ENCODE measurements around the gene TMEM14A.
"Not testable (repeated sequence)": the region's sequence is repeated elsewhere in the genome, so short reads cannot be mapped to it uniquely, and the experiment has no call there.

TMEM14A gene, protein sequence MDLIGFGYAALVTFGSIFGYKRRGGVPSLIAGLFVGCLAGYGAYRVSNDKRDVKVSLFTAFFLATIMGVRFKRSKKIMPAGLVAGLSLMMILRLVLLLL

DNA sequence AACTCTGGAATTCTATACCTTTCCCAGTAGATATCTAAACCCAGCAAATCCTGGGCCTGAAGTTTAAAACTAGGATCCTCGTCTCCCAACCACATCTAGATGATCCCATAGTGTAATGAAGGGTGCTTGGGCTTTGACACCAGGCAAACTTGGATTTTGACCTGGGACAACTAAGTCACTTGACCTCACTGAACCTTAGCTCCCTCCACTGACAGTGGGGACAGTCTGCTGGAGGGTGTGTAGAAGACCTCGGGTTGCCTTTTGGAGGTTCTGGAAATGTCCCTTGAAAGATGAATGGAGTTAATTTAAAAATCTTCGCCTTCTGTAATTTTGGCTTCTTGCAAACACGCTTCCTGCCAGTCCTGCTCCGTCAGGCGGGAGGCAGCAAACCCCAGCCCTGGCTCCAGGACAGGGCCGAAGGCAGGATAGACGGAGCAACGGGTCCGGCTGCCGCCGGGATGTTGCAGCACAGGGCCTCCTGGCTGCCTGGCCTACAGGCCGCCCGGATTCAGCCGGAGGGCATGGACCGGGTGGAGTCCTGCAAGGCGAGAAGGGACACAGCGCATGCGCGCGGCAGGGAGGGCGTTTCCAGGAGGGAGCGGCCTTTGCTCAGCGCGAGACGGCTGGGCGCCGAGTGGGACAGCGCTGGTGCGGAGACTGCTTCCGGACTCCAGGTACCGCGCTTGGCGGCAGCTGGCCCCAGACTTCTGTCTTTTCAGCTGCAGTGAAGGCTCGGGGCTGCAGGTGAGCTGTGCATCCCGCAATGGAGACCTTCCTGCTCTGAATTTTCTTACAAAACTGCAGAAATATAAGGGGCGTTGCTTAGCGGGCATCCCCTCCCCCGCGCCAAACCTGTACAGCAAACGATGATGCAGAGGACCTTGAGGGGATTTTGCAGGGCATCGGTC, at the start of gene TMEM14A:
Gene TMEM14A, plus strand, starts transcription at position 612 of the 908 bp plus-strand sequence. CDS start 5,990 bp downstream, outside the sequence.
- DNase-seq (ENCODE audit: low read depth), result peak; percentile 75

DNA sequence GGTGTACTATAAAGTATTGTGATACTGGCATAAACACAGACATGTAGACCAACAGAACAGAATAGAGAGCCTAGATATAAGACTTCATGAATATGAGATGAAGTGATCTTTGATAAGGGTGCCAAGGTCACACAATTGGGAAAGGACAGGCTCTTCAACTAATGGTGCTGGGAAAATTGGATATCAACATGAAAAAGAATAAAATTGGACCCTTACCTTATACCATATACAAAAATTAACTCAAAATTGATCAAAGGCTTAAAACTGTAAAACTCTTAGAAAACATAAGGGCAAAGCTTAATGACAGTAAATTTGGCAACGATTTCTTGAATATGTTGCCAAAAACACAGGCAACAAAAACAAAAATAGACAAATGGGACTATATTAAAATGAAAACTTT, 49.3 kb upstream of the TMEM14A start:
- DNase-seq (ENCODE audit: low read depth), result no peak

DNA sequence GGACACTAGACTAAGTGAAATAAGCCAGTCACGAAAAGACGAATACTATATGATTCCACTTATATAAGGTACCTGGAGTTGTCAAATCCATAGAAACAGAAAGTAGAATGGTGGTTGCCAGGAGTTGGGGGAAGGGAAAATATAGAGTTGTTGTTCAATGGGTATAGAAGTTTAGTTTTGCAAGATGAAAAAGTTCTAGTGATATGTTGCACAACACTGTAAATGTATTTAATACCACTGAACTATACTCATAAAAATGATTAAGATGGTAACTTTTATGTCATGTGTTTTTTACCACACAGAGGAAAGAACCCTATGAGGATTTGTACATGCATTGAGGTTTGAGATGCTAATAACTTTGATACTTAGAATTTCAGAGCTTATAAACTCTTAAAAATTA, 48.1 kb upstream of the TMEM14A start:
- no peak for DNase-seq (ENCODE audit: low read depth)

DNA sequence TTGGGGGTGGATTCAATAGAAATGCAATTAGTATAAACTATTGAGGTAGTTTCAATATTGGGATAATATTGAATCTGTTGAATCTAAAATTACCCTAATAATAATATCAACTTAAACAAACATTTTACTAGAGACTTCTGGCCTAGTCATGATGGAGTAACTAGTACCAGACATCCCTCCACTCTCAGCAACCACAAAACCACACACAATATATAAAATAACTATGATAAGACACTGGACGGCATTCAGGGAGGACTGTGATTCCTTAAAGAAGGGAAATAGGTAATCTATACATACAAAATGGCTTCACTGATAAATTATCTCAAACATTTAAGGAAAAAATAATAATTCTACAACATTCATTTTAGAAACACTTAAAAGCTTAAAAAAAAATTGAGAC, 38.9 kb upstream of the TMEM14A start:
- DNase-seq (ENCODE audit: low read depth), result no peak

DNA sequence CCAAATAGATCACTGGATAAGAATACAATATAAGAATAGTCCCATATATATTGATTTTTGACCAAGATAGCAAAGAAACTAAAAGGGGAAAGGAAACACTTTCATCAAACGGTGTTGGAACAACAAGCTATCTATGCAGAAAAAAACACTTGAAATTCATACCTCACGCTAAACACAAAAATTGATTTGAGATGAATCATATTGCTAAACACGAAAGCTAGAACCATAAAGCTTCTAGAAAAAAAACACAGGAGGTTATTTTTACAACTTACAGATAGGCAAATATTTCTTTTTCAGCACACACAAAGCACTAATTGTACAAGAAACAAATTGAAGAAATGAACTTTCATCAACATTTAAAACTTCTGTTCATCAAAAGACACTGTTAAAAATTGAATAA, 36.7 kb upstream of the TMEM14A start:
- no peak for DNase-seq (ENCODE audit: low read depth)

DNA sequence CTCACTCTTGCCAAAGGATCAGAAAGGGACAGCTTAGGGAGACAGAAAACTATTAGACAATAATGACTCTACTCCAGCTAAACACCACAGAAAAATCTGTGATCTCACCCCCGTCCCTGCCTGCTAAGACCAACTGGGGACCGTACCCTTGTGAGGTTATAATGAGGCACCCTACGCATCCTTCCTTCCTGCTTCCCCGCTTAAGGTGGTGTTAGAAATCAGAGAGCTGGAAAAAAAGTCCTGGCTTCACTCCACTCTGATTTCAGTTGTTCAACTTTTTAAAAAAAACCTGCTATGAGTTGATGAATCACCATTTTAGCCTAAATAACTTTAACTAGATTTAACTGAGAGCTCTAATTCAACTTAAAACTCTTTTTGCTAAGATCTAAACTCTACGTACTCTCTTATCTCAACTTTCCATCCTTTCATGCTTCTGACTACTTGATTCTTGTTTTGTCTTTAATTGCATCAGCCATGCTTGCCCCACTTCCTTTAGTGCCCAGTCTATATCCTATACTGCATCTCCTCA, 35.8 kb upstream of the TMEM14A start:
- no peak for DNase-seq (ENCODE audit: low read depth)

DNA sequence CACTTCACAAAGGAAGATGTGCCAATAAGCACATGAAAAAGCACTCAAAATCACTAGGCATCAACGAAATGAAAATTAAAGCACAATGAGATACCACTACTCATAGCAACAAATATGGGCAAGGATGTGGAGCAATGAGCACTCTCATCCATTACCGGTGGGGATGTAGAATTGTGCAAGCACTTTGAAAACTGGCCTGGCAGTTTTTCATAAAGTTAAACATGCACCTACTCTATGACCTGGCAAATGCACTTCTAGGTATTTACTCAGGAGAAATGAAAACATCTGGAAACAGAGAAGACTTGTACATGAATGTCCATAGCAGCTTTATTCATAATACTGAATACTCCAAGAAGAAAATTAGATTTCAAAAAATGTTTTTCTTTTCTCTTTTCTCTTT, 34.1 kb upstream of the TMEM14A start:
- DNase-seq (ENCODE audit: low read depth), result no peak

DNA sequence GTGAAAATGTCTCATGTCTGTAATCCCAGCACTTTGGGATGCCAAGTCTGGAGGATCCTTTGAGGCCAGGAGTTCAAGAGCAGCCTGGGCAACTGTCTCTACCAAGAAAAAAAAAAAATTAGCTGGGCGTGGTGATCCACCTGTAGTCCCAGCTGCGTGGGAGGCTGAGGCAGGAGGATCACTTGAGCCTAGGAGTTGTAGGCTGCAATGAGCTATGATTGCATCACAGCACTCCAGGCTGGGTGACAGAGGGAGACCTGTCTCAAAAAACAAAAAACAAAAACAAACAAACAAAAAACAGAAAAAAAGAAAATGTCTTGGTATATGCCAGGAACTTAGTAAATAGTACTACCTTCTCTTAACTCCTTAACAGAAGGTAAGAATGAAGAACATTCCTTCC, 31.4 kb upstream of the TMEM14A start:
- no peak for DNase-seq (ENCODE audit: low read depth)

DNA sequence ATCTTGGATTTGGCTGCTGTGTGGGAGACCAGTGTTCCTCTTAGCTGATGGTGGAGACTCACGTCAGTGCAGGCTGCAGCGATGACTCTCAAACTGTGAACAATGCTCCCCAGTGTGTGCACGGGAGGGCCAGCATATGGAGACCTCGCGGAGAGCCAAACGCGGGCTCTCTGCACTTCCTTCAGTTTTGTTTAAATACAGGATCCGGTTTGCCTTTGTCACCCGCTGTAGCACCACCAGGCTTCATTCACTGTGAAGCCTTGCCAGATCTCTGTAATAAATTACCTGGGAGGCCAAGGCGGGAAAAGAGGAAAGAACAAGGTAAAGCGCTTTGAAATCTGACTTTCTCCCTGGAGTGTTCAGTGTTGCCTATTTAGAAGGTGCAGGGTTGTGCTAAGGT, 30.7 kb upstream of the TMEM14A start:
- no peak for DNase-seq (ENCODE audit: low read depth)

DNA sequence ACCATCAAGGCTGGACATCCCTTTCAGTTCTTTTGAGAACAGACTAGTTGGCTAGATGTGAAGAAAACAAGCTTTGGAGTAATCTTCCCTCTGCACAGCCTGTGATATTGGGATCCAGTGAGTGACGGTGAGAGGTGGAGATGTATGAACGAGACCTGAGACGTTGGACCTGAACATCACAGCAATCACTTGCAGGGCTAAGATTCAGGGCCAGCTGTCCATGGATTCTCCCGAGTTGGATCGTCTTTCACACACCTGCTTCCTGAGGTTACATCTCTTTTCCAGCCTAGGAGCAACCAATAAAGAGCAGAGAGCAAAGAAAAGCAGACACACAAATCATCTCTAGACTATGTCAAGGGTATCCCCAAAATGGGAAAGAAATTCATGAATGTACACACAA, 30.0 kb upstream of the TMEM14A start:
- no peak for DNase-seq (ENCODE audit: low read depth)

DNA sequence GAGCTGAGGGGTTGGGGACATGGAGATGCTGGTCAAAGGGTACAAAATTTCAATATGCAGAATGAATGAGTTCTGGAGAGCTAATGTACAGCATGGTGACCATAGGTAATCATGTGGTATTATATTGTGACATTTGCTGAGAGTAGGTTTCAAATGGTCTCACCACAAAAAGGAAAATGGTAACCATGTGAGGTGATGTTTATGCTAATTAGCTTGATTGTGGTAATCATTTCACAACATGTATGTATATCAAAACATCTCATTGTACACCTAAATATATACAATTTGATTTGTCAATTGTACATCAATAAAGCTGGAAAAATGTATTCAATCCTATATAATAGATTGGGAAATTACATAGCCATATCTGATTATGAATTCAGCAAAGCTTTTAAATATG, 29.5 kb upstream of the TMEM14A start:
- DNase-seq (ENCODE audit: low read depth), result no peak

DNA sequence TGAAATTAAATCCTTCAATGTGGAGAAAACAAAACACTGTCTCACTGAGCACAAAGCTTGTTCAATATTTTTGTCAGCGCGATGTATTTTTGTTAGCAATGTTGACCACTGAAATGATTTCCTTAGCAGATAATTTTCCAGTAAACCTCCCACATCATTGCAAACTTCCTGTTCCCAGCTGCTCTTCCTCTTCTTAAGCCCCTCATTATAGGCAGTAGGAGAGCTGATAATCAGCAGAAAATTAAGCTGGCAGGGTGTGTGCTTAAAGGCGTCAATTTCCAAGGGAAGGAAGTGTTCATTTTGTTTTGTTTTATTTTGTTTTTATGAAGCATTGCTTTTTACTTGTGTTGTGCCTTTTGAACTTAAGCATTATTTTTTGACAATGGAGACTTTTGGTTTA, 29.1 kb upstream of the TMEM14A start:
- no peak for DNase-seq (ENCODE audit: low read depth)

DNA sequence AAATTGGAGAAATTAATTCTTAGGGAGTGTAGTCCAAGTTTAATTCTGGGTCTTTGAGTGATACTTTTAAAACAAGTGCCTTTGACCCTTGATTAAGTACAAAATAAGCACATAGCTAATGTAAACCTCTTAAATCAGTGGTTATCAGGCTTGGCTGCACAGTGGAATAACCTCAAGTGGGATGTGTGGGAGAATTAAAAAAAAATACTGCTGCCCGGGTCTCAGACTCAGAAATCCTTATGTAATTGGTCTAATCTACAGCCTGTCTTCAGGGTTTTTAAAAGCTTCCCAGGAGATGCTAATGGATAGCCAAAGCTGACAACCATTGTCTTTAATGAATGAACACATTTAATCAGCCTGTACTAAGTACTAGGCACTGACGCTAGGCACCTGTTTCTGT, 28.5 kb upstream of the TMEM14A start:
- DNase-seq (ENCODE audit: low read depth), result no peak

DNA sequence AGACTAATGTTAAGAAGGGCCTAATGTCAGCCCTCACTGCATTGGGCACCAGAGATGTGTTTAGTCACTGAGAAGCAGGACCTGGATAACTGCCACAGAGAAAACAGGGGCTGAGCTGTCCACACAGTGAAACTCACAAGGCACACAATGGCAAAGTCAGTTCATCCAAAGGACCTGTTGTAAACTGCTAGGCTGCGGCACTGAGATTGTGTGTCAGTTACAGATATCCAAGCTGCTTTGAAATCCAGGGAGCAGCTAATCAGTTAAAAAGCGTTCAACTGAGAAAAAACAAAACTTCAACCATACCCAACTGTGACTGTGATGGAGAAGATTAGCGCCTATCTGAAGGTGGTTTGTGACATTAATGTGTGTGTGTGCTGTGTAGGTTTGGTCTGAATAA, 27.8 kb upstream of the TMEM14A start:
- DNase-seq (ENCODE audit: low read depth), result no peak

DNA sequence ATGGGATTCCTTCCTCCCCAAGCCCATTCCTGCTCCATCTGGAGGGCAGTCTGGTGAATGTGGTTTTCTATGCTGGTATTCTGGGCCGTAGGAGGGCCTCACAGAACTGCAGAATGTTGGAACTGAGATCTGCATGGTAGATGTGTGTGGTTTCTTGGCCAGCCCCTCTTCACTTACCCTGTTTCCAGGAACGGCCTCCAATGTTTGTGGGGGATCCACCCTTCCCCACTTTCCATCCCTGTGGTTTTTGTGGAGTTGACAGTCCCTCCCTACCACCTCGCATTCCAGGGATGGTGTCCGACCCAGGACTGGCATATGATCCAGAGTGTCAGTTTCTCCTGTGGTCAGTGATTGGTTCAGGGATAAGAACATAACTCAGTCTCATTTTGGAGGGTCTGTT, 26.7 kb upstream of the TMEM14A start:
- no peak for DNase-seq (ENCODE audit: low read depth)

DNA sequence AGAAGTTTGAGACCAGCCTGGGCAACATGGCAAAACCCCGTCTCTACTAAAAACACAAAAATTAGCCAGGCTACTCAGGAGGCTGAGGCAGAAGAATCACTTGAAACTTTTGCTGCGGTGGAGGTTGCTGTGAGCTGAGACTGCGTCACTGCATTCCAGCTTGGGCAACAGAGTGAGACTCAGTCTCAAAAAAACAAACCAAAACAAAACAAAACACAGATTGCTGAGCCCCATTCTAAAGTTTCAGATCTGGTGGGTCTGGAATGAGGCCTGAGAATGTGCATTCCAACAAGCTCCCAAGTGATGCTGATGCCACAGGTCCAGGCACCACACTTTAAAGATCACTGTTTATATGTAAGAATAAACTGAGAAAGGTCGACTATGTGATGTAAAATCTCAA, 24.9 kb upstream of the TMEM14A start:
- DNase-seq (ENCODE audit: low read depth), result no peak

DNA sequence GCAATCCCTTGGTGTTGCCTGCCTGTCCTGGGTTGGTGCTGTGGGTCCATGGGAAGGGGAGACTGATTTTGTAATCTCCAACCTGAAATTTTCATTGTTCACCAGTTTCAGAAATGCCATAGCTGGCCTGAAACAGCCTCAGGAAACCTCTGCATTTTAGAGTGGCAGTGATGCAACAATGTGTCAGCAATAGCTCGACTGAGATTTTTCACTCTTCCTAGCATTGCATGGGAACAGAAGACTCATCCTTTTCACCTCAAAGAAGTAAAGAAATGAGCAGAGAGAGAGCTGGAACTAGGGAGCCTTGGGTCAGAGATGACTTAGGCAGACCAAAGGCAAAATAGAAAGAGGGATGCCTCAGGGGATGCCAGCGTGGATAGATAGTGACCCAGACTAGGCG, 23.7 kb upstream of the TMEM14A start:
- DNase-seq (ENCODE audit: low read depth), result no peak

DNA sequence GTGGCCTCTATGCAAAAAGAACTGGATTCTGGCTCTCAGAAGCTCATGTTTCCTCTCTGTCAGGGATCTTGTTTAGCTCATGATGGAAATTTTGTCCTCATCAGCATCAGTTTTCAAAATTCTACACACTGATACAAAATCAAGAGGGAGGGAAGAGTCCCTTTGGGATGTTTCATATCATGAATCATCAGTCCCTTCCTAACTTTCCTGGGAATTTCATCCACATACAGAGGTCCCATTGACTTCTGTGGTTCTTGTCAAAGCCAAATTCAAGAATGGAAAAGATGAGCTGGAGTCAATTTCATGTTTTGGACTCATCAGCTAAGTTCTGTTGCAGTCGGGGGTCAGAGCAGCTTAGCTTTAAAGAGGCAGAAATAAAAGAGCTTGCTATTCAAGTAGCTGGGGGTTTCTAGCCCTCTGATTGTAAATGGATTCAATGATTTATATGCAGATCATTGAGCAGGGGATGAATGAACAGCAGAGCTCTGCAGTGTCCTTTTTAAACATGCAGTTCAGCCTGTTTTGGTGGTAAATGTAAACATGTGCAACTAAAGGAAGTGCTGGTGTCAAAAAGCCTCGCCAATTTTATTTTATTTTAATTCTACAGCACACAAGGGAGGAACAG, 21.3 kb upstream of the TMEM14A start:
- no peak for DNase-seq (ENCODE audit: low read depth)

DNA sequence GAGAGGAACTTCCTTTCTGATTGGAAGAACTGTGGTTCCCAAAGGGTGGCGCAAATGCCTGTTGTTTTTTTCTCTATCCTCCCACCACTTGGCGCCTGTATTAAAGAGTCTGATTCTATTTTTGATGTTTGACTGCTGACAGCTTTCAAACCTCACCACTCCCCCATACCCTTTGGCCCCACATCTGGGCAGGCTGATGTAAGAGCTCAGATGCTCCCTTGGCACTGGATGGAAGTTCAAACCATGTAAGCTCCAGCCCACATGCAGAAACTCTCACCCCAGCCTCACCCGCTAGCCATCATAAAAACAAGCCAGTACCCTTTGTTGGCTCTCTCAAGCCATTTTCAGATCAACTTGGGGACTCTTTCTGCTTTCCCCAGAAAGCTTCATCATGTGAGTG, 20.0 kb upstream of the TMEM14A start:
- no peak for DNase-seq (ENCODE audit: low read depth)

DNA sequence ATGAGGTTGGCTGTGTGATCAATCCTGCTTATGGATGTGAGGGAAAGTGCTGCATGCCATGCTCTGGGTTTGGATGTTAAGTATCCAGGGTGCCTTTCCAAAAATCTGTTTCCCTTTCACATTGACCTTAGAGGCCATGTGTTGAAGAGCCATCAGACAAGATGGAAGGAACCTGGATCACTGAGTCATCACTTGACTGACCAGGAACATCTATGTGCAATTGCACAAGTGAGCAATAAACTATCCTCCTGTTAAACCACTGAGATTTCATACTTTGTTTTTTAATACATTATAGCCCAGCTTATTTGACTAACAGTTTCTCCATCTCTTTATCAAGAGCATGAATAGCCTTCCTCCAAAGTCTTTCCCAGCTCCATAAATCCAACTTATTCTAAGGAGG, 17.8 kb upstream of the TMEM14A start:
- DNase-seq (ENCODE audit: low read depth), result no peak

DNA sequence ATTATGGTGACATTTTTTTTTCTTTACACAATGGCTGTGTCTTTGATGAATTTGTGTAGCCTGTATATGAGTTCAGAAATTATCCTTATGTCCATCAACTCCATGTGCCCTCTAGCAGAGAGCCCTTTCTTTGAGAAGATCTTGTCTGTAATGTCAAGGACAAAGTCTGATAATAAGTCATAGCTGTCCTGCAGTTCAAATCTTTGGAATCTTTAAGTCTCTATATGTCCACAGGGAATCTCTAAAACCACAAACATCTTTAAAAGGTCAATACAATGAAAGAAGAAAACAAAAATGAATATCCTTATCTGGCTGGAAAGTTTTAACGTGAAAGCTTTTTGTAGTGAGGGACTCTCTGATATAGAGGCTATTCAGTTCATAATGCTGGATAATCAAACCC, 16.9 kb upstream of the TMEM14A start:
- DNase-seq (ENCODE audit: low read depth), result no peak

DNA sequence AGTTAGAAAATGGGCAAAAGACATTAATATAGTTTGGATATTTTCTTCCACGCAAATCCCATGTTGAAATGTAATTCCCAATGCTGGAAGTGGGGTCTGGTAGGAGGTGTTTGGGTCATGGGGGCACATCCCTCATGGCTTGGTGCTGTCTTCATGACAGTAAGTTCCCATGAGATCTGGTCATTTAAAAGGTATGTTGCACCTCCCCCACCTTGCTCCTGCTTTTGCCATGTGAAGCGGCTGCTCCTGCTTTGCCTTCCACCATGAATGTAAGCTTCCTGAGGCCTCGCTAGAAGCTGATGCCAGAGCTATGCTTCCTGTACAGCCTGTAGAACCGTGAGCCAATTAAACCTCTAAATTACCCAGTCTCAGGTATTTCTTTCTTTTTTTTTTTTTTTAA, 16.3 kb upstream of the TMEM14A start:
- DNase-seq (ENCODE audit: low read depth), result no peak

DNA sequence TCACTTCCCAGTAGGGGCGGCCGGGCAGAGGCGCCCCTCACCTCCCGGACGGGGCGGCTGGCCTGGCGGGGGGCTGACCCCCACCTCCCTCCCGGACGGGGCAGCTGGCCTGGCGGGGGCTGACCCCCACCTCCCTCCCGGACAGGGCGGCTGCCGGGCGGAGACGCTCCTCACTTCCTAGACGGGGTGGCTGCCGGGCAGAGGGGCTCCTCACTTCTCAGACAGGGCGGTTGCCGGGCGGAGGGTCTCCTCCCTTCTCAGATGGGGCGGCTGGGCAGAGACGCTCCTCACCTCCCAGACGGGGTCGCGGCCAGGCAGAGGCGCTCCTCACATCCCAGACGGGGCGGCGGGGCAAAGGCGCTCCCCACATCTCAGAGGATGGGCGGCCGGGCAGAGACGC, 15.0 kb upstream of the TMEM14A start:
- DNase-seq (ENCODE audit: low read depth), result not testable (repeated sequence)

All from HS-5 (cell line).